Measurements from ENCODE around the gene DUSP3.

- TF ChIP-seq YY1 (IDR thresholded peaks at IDR 0.05; ENCODE audit: low read depth), result no peak
- TF ChIP-seq RAD21 (IDR thresholded peaks at IDR 0.05; ENCODE audit: low read depth), result no peak
- no peak for TF ChIP-seq EGR1 (IDR thresholded peaks at IDR 0.05)
- TF ChIP-seq TEAD4 (IDR thresholded peaks at IDR 0.05), result no peak
- TF ChIP-seq EP300 (IDR thresholded peaks at IDR 0.05; ENCODE audit: borderline replicate concordance), result no peak
- TF ChIP-seq REST (IDR thresholded peaks at IDR 0.05; ENCODE audit: low read depth), result no peak
- no peak for TF ChIP-seq TAF1 (IDR thresholded peaks at IDR 0.05; ENCODE audit: low read depth)
- TF ChIP-seq FOXM1 (IDR thresholded peaks at IDR 0.05; ENCODE audit: borderline replicate concordance, low read depth), result no peak
- no peak for TF ChIP-seq NFIC (IDR thresholded peaks at IDR 0.05)
- TF ChIP-seq MAX (IDR thresholded peaks at IDR 0.05), result no peak
- no peak for TF ChIP-seq CREB1 (IDR thresholded peaks at IDR 0.05; ENCODE audit: low read depth)
- TF ChIP-seq CEBPB (IDR thresholded peaks at IDR 0.05), result no peak
- no peak for TF ChIP-seq USF1 (IDR thresholded peaks at IDR 0.05)
Measured at GRCh38 chr17:43769426-43769825, 9.4 kb downstream of the DUSP3 start.
